Liver (tissue), 9 donors: ENCODE data around the gene GJB1. TPM values are rescaled to one million over a fixed set of nuclear protein-coding genes. Genes with fewer than 3 reads are reported as not detected.

Source experiments
- DNase-seq: peaks from one replicate; pipeline ENCODE4 v3.0.0-alpha.2; 2017; ENCODE audit warnings: low spot score
- H3K27ac ChIP-seq, 2 donors: one replicate each; pipeline ENCODE4 v1.7.0; 2013; ENCODE audit warnings: inconsistent platforms in 2 of 2, low read length in 2 of 2, control low read depth in 1 of 2, low read depth in 1 of 2, mild to moderate bottlenecking in 1 of 2
- H3K27me3 ChIP-seq, 4 donors: one replicate each; pipeline versions ENCODE4 v1.6.1 to v1.7.0; 2013; ENCODE audit warnings: low read length in 3 of 4, inconsistent platforms in 1 of 4, mild to moderate bottlenecking in 1 of 4, moderate library complexity in 1 of 4; ENCODE audit not compliant: control insufficient read depth in 4 of 4, insufficient read depth in 4 of 4
- H3K36me3 ChIP-seq, 4 donors: one replicate each; pipeline versions ENCODE4 v1.6.1 to v1.7.0; 2013; ENCODE audit warnings: low read length in 3 of 4, mild to moderate bottlenecking in 3 of 4, low read depth in 1 of 4, moderate library complexity in 1 of 4; ENCODE audit not compliant: control insufficient read depth in 4 of 4, insufficient read depth in 3 of 4
- H3K4me1 ChIP-seq, 4 donors: one replicate each; pipeline versions ENCODE4 v1.6.1 to v1.7.0; 2013; ENCODE audit warnings: low read length in 3 of 4, mild to moderate bottlenecking in 3 of 4, moderate library complexity in 1 of 4; ENCODE audit not compliant: control insufficient read depth in 4 of 4, insufficient read depth in 4 of 4
- H3K4me3 ChIP-seq, 3 donors: one replicate each; pipeline versions ENCODE4 v1.6.1 to v1.7.0; 2013; ENCODE audit warnings: low read length in 3 of 3, control low read depth in 1 of 3, low read depth in 1 of 3, mild to moderate bottlenecking in 1 of 3
- H3K9ac ChIP-seq, 2 donors: one replicate each; pipeline ENCODE4 v1.7.0; 2013; ENCODE audit warnings: low read length in 2 of 2, mild to moderate bottlenecking in 2 of 2, moderate library complexity in 2 of 2, control low read depth in 1 of 2, low read depth in 1 of 2
- H3K9me3 ChIP-seq, 4 donors: one replicate each; pipeline versions ENCODE4 v1.6.1 to v1.7.0; 2013; ENCODE audit warnings: low read length in 3 of 4; ENCODE audit not compliant: control insufficient read depth in 4 of 4
- FOXA2 ChIP-seq: IDR thresholded peaks from 2 replicates; pipeline ENCODE4 v1.6.1; 2016; ENCODE audit warnings: antibody characterized with exemption
- HNF4A ChIP-seq, 2 donors: conservative IDR thresholded peaks; 2 replicates each; pipeline ENCODE4 v1.6.1; 2016; ENCODE audit warnings: antibody characterized with exemption in 2 of 2, mild to moderate bottlenecking in 2 of 2
- HNF4G ChIP-seq: IDR thresholded peaks from 2 replicates; pipeline ENCODE4 v1.6.1; 2016; ENCODE audit warnings: antibody characterized with exemption
- JUND ChIP-seq, 2 donors: IDR thresholded peaks; 2 replicates each; pipeline ENCODE4 v1.6.1; 2016; ENCODE audit warnings: antibody characterized with exemption in 2 of 2
- NR2F2 ChIP-seq: IDR thresholded peaks from 2 replicates; pipeline ENCODE4 v1.6.1; 2016; ENCODE audit warnings: antibody characterized with exemption
- RAD21 ChIP-seq, 2 donors: IDR thresholded peaks; 2 replicates each; pipeline ENCODE4 v1.6.1; 2016; ENCODE audit warnings: antibody characterized with exemption in 2 of 2, mild to moderate bottlenecking in 2 of 2
- RXRA ChIP-seq, 2 donors: IDR thresholded peaks; 2 replicates each; pipeline ENCODE4 v1.6.1; 2017 to 2018; ENCODE audit warnings: antibody characterized with exemption in 2 of 2, mild to moderate bottlenecking in 1 of 2
- SP1 ChIP-seq: IDR thresholded peaks from 2 replicates; pipeline ENCODE4 v1.6.1; 2018; ENCODE audit warnings: antibody characterized with exemption, mild to moderate bottlenecking
- TAF1 ChIP-seq: conservative IDR thresholded peaks from 2 replicates; pipeline ENCODE4 v1.6.1; 2016; ENCODE audit warnings: antibody characterized with exemption, mild to moderate bottlenecking
- YY1 ChIP-seq: IDR thresholded peaks from 2 replicates; pipeline ENCODE4 v1.6.1; 2016; ENCODE audit warnings: antibody characterized with exemption, mild to moderate bottlenecking
- WGBS: extraction: QIAGEN DNeasy Blood & Tissue Kit; methylation state at CpG from one replicate; pipeline ENCODE4 v1.1.7; 2013; 5-methylcytosine and 5-hydroxymethylcytosine counted together
- polyA plus RNA-seq, 2 donors: library from polyadenylated mRNA; stranded (reverse) in 1 of 2; unstranded in 1 of 2; fragments of 200-250 nt in 1 of 2; fragments of >200 nt in 1 of 2; fragmentation: Nextera tagmentation in 1 of 2; extraction: Ambion mirVana in 1 of 2; gene quantifications; one replicate each; pipeline versions ENCODE4 v1.2.1 to v1.2.3, GENCODE V29; 2013 to 2015
- total RNA-seq, 2 donors: library from RNA; depleted of rRNA; stranded (reverse); fragments of >200 nt; gene quantifications; one replicate each; pipeline ENCODE4 v1.2.3, GENCODE V29; 2014
- TF ChIP-seq, protein P1 (sequence below): fragments of 150-350 bp; IDR thresholded peaks from 2 replicates; pipeline ENCODE4 v1.5.1; 2017; ENCODE audit warnings: improper control_type of control experiment, low read depth, low read length; ENCODE audit not compliant: missing input control
- TF ChIP-seq, protein P2 (sequence below): IDR thresholded peaks from 2 replicates; pipeline ENCODE4 v1.6.1; 2016; ENCODE audit warnings: antibody characterized with exemption
- TF ChIP-seq, protein P3 (sequence below): IDR thresholded peaks from 2 replicates; pipeline ENCODE4 v1.6.1; 2016; ENCODE audit warnings: antibody characterized with exemption
- TF ChIP-seq, protein P4 (sequence below): IDR thresholded peaks from 2 replicates; pipeline ENCODE4 v1.6.1; 2016; ENCODE audit warnings: antibody characterized with exemption
- donor health status: healthy.
- donor health status: healthy.
- donor health status: healthy.
- donor health status: healthy.
- donor health status: healthy.

GJB1 gene
- total and polyA plus RNA-seq, 4 donors: 77.1 to 251 (median 199) TPM

DNA sequence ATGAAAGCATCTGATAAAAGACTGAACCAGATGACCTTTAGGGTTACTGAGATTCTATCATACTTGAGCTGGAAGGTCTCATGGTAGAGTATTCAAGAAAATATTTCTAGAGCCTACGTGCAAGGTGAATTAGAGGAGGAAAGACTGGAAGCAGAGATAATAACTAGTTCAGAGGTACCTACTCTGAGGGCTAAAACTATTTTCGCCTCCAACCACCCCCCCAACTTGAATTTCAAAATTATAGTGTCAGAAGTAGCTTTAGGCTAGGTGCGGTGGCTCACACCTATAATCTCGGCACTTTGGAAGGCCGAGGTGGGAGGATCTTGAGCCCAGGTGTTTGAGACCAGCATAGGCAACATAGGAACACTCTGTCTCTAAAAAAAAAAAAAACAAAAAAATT lies 47.5 kb upstream of the GJB1 start:
- TF ChIP-seq RAD21 (IDR thresholded peaks at IDR 0.05): no peak
- no peak for TF ChIP-seq NR2F2
- TF ChIP-seq, protein P1, sequence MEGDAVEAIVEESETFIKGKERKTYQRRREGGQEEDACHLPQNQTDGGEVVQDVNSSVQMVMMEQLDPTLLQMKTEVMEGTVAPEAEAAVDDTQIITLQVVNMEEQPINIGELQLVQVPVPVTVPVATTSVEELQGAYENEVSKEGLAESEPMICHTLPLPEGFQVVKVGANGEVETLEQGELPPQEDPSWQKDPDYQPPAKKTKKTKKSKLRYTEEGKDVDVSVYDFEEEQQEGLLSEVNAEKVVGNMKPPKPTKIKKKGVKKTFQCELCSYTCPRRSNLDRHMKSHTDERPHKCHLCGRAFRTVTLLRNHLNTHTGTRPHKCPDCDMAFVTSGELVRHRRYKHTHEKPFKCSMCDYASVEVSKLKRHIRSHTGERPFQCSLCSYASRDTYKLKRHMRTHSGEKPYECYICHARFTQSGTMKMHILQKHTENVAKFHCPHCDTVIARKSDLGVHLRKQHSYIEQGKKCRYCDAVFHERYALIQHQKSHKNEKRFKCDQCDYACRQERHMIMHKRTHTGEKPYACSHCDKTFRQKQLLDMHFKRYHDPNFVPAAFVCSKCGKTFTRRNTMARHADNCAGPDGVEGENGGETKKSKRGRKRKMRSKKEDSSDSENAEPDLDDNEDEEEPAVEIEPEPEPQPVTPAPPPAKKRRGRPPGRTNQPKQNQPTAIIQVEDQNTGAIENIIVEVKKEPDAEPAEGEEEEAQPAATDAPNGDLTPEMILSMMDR: no peak
- no peak for TF ChIP-seq SP1
- TF ChIP-seq RXRA (IDR thresholded peaks at IDR 0.05): no peak
- no peak for TF ChIP-seq FOXA2
- TF ChIP-seq, protein P2, sequence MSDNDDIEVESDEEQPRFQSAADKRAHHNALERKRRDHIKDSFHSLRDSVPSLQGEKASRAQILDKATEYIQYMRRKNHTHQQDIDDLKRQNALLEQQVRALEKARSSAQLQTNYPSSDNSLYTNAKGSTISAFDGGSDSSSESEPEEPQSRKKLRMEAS: no peak
- no peak for TF ChIP-seq JUND (IDR thresholded peaks at IDR 0.05)
- TF ChIP-seq, protein P3, sequence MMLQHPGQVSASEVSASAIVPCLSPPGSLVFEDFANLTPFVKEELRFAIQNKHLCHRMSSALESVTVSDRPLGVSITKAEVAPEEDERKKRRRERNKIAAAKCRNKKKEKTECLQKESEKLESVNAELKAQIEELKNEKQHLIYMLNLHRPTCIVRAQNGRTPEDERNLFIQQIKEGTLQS: no peak
- no peak for TF ChIP-seq YY1
- Histone ChIP-seq H3K4me3 (no peak overlapping the region), H3K27me3 (peaks cover 0 to 2% (median 0%) of the 10 kb centered on the region in 4 donors), H3K4me1 (peaks cover 0 to 15% (median 8%) of the 10 kb centered on the region in 4 donors), H3K27ac (no peak overlapping the region), H3K9ac (no peak overlapping the region), H3K36me3 (no peaks in the 10 kb centered on the region), H3K9me3 (no peaks in the 10 kb centered on the region)
- WGBS: 96% methylated on average over 5 of the region's 5 CpGs
- DNase-seq: no peak

DNA sequence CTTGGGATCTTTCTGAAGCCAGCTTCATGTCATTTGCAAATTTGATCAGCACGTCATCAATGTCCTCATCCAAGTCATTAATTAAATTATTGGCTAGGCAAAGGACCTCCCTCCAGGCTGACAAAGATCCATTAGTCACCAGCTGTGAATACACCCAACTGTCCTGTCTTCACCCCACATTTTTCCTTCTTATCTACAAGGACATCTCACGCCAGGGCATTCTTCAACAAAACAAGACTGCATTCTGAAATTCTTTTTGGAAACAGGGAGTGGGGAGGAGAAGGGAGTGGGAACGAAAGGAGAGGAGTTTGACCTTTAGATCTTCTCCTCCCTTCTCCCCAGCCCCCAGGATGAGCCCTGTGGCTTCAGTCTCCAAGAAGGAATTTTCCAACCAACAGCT lies 45.7 kb upstream of the GJB1 start:
- Histone ChIP-seq H3K27ac (no peak overlapping the region), H3K27me3 (peaks cover 0 to 2% (median 0%) of the 10 kb centered on the region in 4 donors), H3K4me1 (peaks cover 0 to 15% (median 8%) of the 10 kb centered on the region in 4 donors), H3K9ac (no peak overlapping the region), H3K4me3 (no peak overlapping the region), H3K36me3 (no peaks in the 10 kb centered on the region), H3K9me3 (no peaks in the 10 kb centered on the region)
- 78% methylated on average over 3 of the region's 3 CpGs for WGBS
- no peak for TF ChIP-seq TAF1
- TF ChIP-seq, protein P1: no peak
- TF ChIP-seq RXRA (IDR thresholded peaks at IDR 0.05): no peak
- TF ChIP-seq, protein P2: no peak
- DNase-seq: no peak

DNA sequence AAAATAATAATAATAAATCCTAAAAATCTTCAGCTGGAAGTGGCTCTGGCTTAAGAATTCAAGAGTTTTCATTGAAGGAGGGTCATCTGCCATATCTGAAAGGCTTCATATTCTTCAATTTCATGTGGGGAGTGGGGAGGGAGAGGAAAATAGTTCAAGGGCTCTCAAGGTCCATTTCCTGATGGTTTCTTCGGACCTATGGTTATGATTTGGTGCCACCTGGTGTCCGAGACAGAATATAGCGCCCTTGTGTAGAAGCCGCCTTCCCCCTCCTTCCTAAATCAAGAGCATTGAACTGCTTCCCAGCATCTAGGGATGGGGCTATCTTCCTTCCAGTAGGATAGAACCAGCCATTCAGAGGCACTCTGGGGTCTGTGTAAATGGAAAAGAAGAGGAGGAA lies 44.1 kb upstream of the GJB1 start:
- no peak overlapping the region for H3K27ac ChIP-seq

More for the DNA sequence above, 44.1 kb upstream of the GJB1 start:
- 2% methylated on average over 4 of the region's 4 CpGs for WGBS
- H3K4me1 ChIP-seq: peaks cover 2 to 27% (median 19%) of the 10 kb centered on the region in 4 donors
- no peak overlapping the region for H3K9ac ChIP-seq
- TF ChIP-seq, protein P4, sequence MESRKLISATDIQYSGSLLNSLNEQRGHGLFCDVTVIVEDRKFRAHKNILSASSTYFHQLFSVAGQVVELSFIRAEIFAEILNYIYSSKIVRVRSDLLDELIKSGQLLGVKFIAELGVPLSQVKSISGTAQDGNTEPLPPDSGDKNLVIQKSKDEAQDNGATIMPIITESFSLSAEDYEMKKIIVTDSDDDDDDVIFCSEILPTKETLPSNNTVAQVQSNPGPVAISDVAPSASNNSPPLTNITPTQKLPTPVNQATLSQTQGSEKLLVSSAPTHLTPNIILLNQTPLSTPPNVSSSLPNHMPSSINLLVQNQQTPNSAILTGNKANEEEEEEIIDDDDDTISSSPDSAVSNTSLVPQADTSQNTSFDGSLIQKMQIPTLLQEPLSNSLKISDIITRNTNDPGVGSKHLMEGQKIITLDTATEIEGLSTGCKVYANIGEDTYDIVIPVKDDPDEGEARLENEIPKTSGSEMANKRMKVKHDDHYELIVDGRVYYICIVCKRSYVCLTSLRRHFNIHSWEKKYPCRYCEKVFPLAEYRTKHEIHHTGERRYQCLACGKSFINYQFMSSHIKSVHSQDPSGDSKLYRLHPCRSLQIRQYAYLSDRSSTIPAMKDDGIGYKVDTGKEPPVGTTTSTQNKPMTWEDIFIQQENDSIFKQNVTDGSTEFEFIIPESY: no peak
- TF ChIP-seq HNF4A (conservative IDR thresholded peaks at IDR 0.05) (peak in 1 of 2 donors; percentile 24), YY1 (no peak), JUND (IDR thresholded peaks at IDR 0.05) (no peak), NR2F2 (no peak), HNF4G (no peak), RXRA (IDR thresholded peaks at IDR 0.05) (peak in 1 of 2 donors; percentile 20), RAD21 (IDR thresholded peaks at IDR 0.05) (peak; percentile 82 to 92)
- TF ChIP-seq, protein P2: no peak
- TF ChIP-seq, protein P1: peak; percentile 74
- peaks cover 0 to under 1% (median 0%) of the 10 kb centered on the region in 4 donors for H3K27me3 ChIP-seq
- H3K9me3 ChIP-seq: no peaks in the 10 kb centered on the region
- peak; percentile 52 for DNase-seq
- H3K36me3 ChIP-seq: no peaks in the 10 kb centered on the region
- no peak overlapping the region for H3K4me3 ChIP-seq
